ENCODE results near the gene CMTM5.

CMTM5 gene

DNA sequence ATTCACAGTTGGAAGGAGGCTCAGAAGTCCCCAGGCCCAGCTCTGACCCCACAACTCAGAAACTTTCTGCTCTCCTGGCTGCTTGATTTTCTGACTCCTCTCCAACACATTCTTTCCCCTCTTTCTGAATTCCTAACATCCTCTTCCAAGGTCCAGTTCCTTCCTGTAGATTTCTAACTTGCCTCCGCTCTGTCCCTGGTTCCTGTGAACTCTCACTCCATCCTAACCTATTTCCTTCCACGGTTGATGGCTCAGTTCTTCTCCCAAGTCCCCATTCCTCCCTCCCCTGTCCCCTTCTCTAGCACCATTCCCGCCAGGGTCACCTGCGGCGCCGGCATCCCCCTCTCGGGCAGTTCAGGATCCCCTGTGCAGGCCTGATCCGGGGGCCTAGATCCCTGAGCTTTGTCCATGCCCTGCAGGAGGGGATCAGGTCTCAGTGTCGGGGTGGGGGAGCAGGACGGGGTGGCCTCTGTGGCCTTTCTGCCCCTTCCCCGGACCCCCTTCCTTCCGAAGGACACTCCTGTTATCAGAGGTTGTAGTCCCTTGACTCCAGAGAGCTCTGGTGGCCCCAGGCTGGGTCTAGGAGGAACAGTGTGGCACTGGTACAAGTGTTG, 18.2 kb upstream of the CMTM5 start:
- no peak for DNase-seq

DNA sequence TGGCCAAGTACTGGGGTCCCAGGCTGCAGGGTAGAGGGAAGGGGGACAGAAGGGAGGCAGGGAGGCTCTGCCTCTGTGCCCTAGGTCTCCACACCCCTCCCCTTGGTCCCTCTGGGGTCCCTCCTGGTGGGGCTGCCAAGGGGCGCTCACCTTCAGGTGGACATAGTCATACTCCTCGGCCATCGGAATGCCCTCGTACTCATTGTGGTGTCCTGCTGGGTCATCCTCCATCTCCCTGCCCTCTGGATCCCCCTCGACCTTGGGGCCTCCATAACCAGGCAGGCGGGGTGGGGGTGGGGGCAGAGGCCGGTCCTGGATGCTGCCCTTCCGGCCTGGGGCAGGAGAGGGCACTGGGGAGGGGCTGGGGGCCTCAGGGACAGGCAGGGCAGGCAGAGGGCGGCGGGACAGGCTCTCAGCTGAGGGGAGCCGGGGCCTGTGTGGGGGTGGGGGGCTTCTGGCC, 17.6 kb upstream of the CMTM5 start:
- no peak for DNase-seq

DNA sequence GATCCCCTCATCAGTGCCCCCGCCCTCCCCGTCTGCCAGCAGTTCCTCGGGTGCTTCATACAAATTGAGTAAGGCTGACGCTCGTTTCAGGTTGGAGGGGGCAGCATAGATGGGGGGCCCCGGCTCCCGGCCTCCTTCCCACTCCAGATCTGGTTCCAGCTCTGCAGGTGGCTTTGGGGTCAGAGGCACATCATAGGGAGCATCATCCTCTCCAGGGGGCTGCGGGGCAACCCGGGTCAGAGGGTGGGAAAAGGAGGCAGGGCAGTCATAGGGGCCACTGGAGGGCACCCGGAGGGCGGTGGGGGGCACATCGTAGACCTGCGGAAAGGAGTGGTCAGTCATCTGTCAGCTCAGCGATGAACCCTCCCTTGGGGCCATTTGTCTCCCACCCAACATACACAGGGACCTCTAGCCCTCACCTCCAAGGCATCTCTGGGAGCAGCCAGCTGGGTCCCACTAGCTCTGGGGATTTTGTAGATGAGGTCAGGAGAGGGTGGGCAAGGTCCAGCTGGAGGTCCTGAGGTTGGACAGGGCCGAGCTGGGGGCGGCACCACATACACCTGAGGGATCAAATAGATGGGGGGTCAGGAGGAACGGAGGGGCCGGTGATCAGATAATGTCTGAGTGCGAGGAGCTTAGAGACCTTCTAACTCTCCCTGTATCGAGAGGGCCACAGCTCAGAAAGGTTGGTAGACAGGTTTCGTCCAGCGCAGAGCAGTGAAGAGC, 17.0 kb upstream of the CMTM5 start:
- no peak for DNase-seq

GRCh38 chr14:23360496-23360895, 16.4 kb upstream of the CMTM5 start:
- no peak for DNase-seq

DNA sequence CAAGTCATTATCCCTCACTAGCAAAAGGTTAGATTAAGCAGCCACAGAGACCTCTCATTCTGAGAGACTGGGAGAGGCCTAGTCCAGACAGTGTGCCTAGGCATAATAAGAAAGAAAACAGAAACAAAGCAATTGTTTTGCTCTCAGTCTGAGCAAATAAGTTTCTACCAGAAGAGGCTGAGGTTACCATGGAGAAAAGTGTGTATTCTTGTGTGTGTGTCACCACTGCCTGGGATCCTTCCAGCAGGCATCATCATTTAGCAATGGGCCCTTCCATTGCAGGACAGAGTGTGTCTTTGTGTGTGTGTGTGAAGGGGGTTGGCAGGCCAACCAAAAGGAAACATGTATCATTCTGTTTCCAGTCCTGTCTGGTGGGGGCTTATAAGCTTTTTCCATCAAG, 15.5 kb upstream of the CMTM5 start:
- no peak for DNase-seq

GRCh38 chr14:23361763-23362162, 15.1 kb upstream of the CMTM5 start:
- no peak for DNase-seq

DNA sequence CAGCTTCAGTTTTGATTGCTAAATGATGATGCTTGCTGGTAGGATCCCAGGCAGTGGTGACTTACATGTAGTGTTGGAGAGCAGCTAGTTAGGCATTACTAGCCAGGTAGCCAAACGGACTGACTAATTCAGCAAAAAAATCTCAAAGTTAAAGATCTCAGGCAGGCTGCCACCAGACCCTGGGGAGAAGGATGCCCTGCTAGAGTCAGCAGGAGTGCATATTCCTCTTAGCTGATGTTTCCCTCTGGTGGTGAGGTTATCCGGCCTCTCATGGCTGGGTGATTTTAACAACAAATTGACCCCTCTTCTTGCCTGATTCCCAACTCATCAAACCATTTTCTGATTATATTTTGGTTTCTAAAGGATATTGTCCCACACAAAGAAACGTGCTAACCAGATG, 14.6 kb upstream of the CMTM5 start:
- DNase-seq: no peak

DNA sequence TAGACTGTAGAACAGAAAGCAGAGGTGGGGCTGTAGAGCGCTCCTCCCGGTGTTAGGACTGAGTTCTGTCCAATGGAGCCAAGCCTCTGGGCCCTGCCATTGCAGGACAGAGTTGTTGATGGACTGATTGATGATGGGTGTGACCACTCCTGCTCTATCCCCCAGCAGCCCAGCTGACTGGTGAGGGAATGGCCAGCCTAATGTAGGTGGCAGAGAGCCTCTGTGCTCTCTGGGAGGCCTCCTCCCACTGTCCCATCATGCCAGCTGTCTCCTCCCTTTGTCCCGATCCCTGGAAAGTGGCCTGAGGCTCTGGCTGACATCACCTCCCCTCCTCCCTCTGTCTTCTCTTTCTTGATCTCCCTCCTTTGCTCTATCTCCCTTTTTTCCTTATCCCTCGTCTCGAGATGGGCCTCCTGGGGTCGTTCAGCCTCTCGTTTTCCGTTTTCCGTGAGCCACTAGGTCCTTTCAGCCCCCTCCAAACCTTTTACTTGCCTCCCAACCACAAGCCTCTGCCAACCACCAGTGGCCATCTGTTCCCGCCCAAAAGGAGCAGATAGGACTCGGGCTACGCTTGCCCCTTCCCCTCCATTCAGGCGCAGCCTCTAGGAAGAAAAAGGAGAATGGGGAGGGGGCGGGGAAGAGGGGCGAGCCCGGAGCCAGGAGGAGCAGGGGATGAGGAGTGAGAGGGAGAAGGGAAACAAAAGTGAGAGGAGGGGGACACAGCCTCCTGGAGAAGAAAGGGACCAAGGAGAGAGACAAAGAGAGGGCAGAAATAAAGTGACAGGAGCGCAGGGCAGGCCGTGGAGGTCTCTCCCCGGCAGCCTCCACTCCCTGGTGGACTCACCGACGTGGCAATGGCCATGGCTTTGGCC, 12.4 kb upstream of the CMTM5 start:
- no peak for DNase-seq

DNA sequence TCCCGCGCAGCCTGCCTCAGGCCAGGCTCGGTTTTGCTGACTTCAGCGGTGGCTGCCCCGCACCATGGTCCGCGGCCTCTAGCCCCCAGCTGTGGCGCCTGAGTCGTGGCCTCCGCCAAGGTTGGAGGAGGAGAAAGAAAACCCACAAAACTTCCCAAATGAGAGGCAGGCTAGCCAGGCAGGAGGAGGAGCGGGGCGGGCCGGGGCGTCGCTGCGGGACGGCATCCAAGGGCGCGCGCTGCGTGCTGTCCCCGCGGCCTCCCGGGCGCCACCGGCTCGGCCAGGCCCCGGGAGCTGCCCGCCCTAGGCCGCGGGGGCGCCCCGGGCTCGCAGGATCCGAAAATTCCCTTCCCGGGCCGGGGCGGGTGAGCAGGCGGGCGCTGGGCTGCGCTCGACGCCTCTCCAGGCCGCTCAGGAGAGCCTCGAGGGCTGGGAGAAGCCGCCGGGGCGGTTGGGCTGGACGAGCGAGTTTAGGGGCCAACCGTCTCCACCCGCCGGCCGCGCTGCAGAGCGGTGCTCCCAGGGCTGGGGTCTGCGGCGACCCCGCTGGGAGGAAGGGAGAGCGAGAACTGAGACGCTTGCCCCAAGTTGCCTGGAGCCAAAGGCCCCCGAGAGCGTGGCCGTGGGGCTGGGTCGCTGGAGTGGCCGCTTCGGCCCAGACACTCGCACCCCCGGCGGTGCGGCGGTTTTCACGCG, 11.7 kb upstream of the CMTM5 start, which contains the start of gene EFS:
Gene EFS, minus strand, starts transcription at position 137 of the 696 bp plus-strand sequence. CDS start 147 bp downstream, outside the sequence.
- no peak for DNase-seq

- DNase-seq: no peak
Observed at GRCh38 chr14:23365732-23366425, 11.0 kb upstream of the CMTM5 start.

GRCh38 chr14:23366426-23366921, 10.4 kb upstream of the CMTM5 start:
- no peak for DNase-seq

DNA sequence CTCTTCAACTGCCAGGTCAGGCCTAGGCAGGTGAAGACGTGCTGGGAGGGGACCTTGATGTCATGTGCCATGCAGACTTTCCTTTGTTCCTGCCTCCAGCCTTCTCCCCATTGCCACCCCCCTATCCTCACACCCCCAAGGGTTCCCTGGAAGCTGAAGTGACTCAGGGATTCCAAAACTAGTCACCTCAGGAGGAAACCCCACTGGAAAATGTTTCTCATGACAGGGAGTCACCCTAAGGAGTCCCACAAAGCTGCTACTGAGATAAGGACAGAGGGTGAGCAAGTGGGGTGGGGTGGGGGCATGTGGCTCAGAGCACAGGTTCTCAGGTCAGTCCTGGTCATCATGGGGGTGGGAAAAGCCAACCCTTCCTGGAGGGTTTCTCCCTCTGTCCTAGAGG, 6.6 kb upstream of the CMTM5 start:
- DNase-seq: no peak

DNA sequence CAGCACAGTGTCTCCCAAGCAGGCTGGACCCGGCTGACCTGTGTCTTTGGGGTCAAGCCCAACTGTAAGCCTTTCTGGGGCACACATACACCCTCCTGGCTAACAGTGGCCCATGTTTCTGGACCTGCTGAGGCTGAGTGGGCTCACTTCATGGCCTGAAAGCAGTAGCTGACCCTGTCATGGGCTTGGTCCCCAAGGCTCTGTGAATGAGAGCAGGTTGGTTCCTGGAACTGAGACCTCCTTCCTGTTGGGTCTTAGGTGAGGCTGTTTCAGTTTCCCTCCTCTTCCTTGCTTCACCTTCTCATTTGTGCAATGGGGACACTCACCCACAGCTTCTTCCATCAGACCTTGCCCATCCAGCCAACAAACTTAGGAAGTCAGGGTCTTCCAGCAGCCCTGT, 5.0 kb upstream of the CMTM5 start:
- DNase-seq: no peak

- no peak for DNase-seq
Observed at GRCh38 chr14:23372509-23372908, 4.3 kb upstream of the CMTM5 start, which contains the start of gene IL25. Gene IL25, plus strand, starts transcription at chr14:23372809.

- no peak for DNase-seq
Observed at GRCh38 chr14:23373041-23373440, 3.8 kb upstream of the CMTM5 start.

DNA sequence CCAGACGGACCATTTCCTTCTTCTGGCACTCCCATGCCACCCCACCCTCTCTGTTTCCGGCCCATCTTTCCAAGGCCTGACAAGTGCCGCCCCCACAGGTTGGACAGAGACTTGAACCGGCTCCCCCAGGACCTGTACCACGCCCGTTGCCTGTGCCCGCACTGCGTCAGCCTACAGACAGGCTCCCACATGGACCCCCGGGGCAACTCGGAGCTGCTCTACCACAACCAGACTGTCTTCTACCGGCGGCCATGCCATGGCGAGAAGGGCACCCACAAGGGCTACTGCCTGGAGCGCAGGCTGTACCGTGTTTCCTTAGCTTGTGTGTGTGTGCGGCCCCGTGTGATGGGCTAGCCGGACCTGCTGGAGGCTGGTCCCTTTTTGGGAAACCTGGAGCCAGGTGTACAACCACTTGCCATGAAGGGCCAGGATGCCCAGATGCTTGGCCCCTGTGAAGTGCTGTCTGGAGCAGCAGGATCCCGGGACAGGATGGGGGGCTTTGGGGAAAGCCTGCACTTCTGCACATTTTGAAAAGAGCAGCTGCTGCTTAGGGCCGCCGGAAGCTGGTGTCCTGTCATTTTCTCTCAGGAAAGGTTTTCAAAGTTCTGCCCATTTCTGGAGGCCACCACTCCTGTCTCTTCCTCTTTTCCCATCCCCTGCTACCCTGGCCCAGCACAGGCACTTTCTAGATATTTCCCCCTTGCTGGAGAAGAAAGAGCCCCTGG, 1.2 kb upstream of the CMTM5 start:
- no peak for DNase-seq

DNA sequence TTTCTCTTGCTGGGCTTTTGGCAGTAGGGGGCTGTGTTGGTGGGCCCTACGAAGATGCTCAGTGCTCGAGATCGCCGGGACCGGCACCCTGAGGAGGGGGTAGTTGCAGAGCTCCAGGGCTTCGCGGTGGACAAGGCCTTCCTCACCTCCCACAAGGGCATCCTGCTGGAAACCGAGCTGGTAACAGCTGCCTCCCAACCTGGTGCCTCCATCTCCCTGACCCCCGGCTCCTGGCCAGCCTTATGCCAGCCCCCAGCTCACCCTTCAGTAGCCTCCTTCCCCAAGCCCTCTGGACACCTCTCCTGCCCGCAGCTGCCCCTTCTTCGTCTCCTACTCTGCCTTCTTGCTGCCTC, 328 bp downstream of the CMTM5 start:
- DNase-seq: no peak

DNA sequence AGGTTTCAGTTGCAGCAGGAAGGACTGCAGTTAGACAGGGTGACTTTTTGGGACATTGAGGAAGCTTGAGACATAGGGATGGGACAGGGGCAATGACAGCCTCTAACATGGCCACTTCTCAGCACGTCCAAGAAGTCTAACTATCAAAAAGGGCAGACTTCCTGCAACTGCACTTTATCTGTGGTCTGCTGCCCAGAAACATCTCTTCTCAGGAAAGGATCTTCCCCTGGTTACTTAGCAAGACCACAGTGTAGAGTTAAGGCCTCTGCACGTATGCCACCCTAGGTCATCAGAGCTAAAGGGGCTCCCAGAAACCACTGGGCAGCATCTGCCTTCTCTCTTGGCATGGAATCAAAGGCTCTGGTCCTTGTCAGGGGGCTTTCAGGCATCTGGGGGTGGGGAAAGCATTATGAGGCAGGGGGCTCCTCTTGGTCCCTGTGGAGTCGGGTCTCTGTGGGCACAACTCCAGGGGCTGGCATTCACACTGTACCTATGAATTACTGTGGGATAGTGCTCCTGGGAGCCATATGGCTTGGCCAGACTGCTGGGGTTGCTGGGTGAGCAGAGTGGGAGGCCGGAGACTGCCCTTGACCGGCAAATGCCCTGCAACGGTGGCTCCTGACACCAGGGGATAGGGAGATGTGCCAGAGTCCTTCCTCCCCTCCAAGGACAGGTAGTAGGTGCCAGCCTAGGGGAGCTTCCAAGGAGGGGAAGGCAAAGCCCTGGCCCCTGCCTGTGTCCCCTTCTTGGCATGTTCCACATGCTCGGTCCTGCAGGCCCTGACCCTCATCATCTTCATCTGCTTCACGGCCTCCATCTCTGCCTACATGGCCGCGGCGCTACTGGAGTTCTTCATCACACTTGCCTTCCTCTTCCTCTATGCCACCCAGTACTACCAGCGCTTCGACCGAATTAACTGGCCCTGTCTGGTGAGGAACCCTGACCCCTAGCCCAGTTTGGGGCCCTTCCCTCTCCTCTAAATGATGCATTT, 1.0 kb downstream of the CMTM5 start:
- DNase-seq: no peak

DNA sequence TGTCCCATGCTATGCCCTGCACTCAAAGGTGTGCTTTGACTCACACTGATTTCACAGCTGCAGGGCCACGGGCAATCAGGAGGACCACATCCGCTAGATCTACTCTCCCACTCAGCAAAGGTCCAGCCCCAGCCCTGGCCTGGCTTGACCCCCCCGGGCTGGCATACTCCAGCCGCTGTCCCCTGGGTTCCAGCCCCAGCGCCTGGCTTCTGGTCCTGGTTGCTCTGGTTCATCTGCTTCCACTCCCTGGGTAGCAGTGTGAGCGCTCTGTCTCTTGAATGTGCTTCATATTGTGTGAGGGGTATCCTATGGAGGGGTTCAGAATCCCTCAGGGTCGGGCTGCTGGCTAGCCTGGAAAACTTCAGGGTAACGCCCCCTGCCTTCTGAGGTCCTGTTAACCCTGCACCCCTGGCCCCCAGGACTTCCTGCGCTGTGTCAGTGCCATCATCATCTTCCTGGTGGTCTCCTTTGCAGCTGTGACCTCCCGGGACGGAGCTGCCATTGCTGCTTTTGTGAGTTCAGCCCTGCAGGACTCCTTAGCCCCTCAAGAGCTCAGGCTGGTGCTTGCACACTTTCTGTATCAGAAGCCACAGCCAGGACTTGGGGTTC, 1.9 kb downstream of the CMTM5 start:
- DNase-seq: no peak
